IPS DF 4.7 (cell line): ENCODE results near the gene RPP14.

ENCODE experiments used
- DNase-seq: peaks from one replicate; pipeline ENCODE4 v3.0.0-alpha.2; 2013; ENCODE audit warnings: low spot score; ENCODE audit errors: extremely low read depth

RPP14 gene

GRCh38 chr3:58355179-58355578, 49.1 kb downstream of the RPP14 start:
- DNase-seq, result no peak

GRCh38 chr3:58356054-58356453, 50.0 kb downstream of the RPP14 start:
- DNase-seq, result no peak

GRCh38 chr3:58357402-58357801, 51.4 kb downstream of the RPP14 start:
- no peak for DNase-seq

- DNase-seq, result no peak
Measured at GRCh38 chr3:58358092-58358491, 52.0 kb downstream of the RPP14 start.

GRCh38 chr3:58358808-58359207, 52.8 kb downstream of the RPP14 start:
- no peak for DNase-seq

- DNase-seq, result no peak
Measured at GRCh38 chr3:58359621-58360020, 53.6 kb downstream of the RPP14 start.

GRCh38 chr3:58361866-58362265, 55.8 kb downstream of the RPP14 start:
- DNase-seq, result no peak

GRCh38 chr3:58366699-58367098, 60.7 kb downstream of the RPP14 start:
- no peak for DNase-seq

- DNase-seq, result no peak
Measured at GRCh38 chr3:58369038-58369437, 63.0 kb downstream of the RPP14 start.
